Measurements from ENCODE around the gene TUBB4A. TPM values are rescaled to one million over a fixed set of nuclear protein-coding genes. Genes with fewer than 3 reads are reported as not detected.

The TUBB4A gene
- total RNA-seq, 1 donor from 2014 or later = 1.7 TPM

GRCh38 chr19:6495947-6496346 is 6.2 kb downstream of the TUBB4A start:
- no peaks in the 10 kb centered on the region for H3K4me1 ChIP-seq (ENCODE audit: insufficient read depth, low read length)
- no peak overlapping the region for H3K4me3 ChIP-seq (ENCODE audit: insufficient read depth, low read depth, low read length)
- TF ChIP-seq EZH2 (IDR thresholded peaks at IDR 0.05; ENCODE audit: insufficient read depth, low read length) (no peak), CTCF (IDR thresholded peaks at IDR 0.05; ENCODE audit: insufficient read depth, low read depth, low read length) (no peak)
- DNase-seq (ENCODE audit: low read depth) = no peak
- H3K36me3 Mint-ChIP-seq (ENCODE audit: low read depth, unreplicated experiment) = no peaks in the 10 kb centered on the region
- H3K27me3 Mint-ChIP-seq (ENCODE audit: low read depth, unreplicated experiment) = peaks cover 12% of the 10 kb centered on the region
- H3K4me2 ChIP-seq (ENCODE audit: low read length) = no peak overlapping the region
- peaks cover 8% of the 10 kb centered on the region for H3K9me3 Mint-ChIP-seq (ENCODE audit: unreplicated experiment)
- H4K20me1 ChIP-seq (ENCODE audit: insufficient read depth, low read length) = no peaks in the 10 kb centered on the region
- no peak overlapping the region for H3K9ac ChIP-seq (ENCODE audit: low read length)
- H3K4me3 Mint-ChIP-seq (ENCODE audit: unreplicated experiment) = no peak overlapping the region
- no peaks in the 10 kb centered on the region for H3K4me1 Mint-ChIP-seq (ENCODE audit: low read depth, unreplicated experiment)
- no peak overlapping the region for H3K27ac Mint-ChIP-seq (ENCODE audit: unreplicated experiment)
- H3K27me3 ChIP-seq (ENCODE audit: insufficient read depth, low read length) = peaks cover 7% of the 10 kb centered on the region
- H3K79me2 ChIP-seq (ENCODE audit: insufficient read depth, low read length) = no peaks in the 10 kb centered on the region
- FAIRE-seq = no peak
- H2AFZ ChIP-seq (ENCODE audit: low read depth, low read length) = no peak overlapping the region
- no peaks in the 10 kb centered on the region for H3K36me3 ChIP-seq (ENCODE audit: insufficient read depth, low read length)
- no peaks in the 10 kb centered on the region for H3K9me3 ChIP-seq (ENCODE audit: insufficient read depth, low read depth, low read length)
- H3K27ac ChIP-seq (ENCODE audit: low read depth, low read length) = no peak overlapping the region

DNA sequence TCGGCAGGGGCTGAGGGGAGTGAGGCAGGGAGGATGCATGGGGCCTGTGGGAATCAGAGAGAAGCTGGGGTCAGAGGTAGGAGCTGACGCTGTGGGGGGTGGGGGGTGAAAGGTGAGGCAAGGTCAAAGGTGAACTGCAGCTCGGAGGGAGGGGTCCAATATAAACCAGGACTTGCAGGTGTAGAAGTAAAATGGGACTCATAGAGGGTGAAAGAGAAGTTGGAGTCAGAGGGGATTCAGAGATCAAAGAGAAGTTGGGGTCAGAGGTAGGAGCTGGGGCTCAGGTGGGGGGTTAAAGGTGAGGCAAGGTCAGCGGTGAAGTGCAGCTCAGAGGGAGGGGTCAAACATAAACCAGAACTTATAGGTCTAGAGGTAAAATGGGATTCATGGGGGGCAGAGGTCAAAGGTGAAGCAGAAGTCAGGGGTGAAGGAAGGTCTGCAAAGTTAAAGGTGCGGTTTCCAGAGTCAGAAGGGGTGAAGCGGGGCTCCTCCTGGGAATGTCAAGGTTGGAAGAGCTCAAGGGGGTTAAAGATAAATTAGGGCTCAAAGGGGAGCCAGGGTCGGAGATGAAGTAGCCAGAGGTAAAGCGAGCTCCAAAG is 7.6 kb downstream of the TUBB4A start:
- no peak overlapping the region for H3K4me2 ChIP-seq (ENCODE audit: low read length)
- Mint-ChIP-seq H3K27ac (ENCODE audit: unreplicated experiment) (no peak overlapping the region), H3K4me1 (ENCODE audit: low read depth, unreplicated experiment) (no peaks in the 10 kb centered on the region), H3K9me3 (ENCODE audit: unreplicated experiment) (peaks cover 8% of the 10 kb centered on the region), H3K27me3 (ENCODE audit: low read depth, unreplicated experiment) (peaks cover 12% of the 10 kb centered on the region), H3K4me3 (ENCODE audit: unreplicated experiment) (no peak overlapping the region), H3K36me3 (ENCODE audit: low read depth, unreplicated experiment) (no peaks in the 10 kb centered on the region)
- TF ChIP-seq CTCF (IDR thresholded peaks at IDR 0.05; ENCODE audit: insufficient read depth, low read depth, low read length) (no peak), EZH2 (IDR thresholded peaks at IDR 0.05; ENCODE audit: insufficient read depth, low read length) (no peak)
- DNase-seq (ENCODE audit: low read depth) (no peak), FAIRE-seq (no peak)
- no peaks in the 10 kb centered on the region for H3K4me1 ChIP-seq (ENCODE audit: insufficient read depth, low read length)
- H3K9ac ChIP-seq (ENCODE audit: low read length) = no peak overlapping the region
- H3K79me2 ChIP-seq (ENCODE audit: insufficient read depth, low read length) = no peaks in the 10 kb centered on the region
- no peaks in the 10 kb centered on the region for H3K36me3 ChIP-seq (ENCODE audit: insufficient read depth, low read length)
- no peak overlapping the region for H2AFZ ChIP-seq (ENCODE audit: low read depth, low read length)
- no peaks in the 10 kb centered on the region for H3K9me3 ChIP-seq (ENCODE audit: insufficient read depth, low read depth, low read length)
- H3K27ac ChIP-seq (ENCODE audit: low read depth, low read length) = no peak overlapping the region
- H3K4me3 ChIP-seq (ENCODE audit: insufficient read depth, low read depth, low read length) = no peak overlapping the region
- no peaks in the 10 kb centered on the region for H4K20me1 ChIP-seq (ENCODE audit: insufficient read depth, low read length)
- peaks cover 2% of the 10 kb centered on the region for H3K27me3 ChIP-seq (ENCODE audit: insufficient read depth, low read length)

DNA sequence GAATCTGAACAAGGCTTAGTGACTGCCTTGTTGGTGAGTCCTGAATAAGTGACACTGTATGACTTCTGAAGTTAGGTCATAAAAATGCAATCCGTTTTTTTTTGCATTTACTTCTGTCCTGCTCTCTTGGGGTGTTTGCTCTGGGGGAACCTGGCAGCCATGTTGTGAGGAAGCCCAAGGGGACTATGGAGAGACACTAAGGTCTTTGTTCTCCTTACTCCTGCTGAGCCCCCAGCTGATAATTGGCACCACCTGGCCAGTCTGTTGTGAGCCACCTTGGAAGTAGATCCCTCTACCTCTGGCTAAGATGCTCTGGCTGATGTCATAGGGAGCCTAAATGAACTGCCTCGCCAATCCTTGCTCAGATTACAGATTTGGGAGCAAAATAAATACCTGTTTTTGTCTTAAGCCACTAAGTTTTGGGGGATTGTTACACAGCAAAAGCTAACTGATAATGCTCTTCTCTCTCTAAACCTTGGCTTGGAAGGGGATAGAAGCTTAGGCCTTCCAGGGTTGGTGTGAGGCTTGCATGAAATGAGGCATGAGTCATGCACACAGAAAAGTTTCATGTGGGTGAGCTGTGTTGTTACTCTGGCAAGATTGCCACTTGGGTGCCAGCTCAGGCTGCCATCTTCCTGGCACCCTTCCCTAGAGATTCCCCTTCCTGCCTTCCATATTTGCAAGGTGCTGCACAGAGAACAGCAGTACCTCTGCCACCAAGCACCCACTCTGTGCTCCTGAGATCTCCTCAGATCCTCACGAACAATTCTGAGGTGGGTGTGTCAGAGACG is 10.1 kb downstream of the TUBB4A start:
- FAIRE-seq = no peak
- DNase-seq (ENCODE audit: low read depth) = no peak
- H3K27me3 Mint-ChIP-seq (ENCODE audit: low read depth, unreplicated experiment) = peaks cover 11% of the 10 kb centered on the region
- no peaks in the 10 kb centered on the region for H3K79me2 ChIP-seq (ENCODE audit: insufficient read depth, low read length)
- TF ChIP-seq EZH2 (IDR thresholded peaks at IDR 0.05; ENCODE audit: insufficient read depth, low read length) (no peak), CTCF (IDR thresholded peaks at IDR 0.05; ENCODE audit: insufficient read depth, low read depth, low read length) (no peak)
- no peak overlapping the region for H3K27ac ChIP-seq (ENCODE audit: low read depth, low read length)
- H2AFZ ChIP-seq (ENCODE audit: low read depth, low read length) = no peak overlapping the region
- no peaks in the 10 kb centered on the region for H3K36me3 ChIP-seq (ENCODE audit: insufficient read depth, low read length)
- H3K36me3 Mint-ChIP-seq (ENCODE audit: low read depth, unreplicated experiment) = no peaks in the 10 kb centered on the region
- no peak overlapping the region for H3K27ac Mint-ChIP-seq (ENCODE audit: unreplicated experiment)
- H4K20me1 ChIP-seq (ENCODE audit: insufficient read depth, low read length) = no peaks in the 10 kb centered on the region
- no peak overlapping the region for H3K9ac ChIP-seq (ENCODE audit: low read length)
- no peaks in the 10 kb centered on the region for H3K27me3 ChIP-seq (ENCODE audit: insufficient read depth, low read length)
- no peaks in the 10 kb centered on the region for H3K4me1 ChIP-seq (ENCODE audit: insufficient read depth, low read length)
- H3K9me3 Mint-ChIP-seq (ENCODE audit: unreplicated experiment) = peaks cover 6% of the 10 kb centered on the region
- H3K4me3 Mint-ChIP-seq (ENCODE audit: unreplicated experiment) = no peak overlapping the region
- H3K4me1 Mint-ChIP-seq (ENCODE audit: low read depth, unreplicated experiment) = no peaks in the 10 kb centered on the region
- H3K4me2 ChIP-seq (ENCODE audit: low read length) = no peak overlapping the region
- H3K9me3 ChIP-seq (ENCODE audit: insufficient read depth, low read depth, low read length) = no peaks in the 10 kb centered on the region
- H3K4me3 ChIP-seq (ENCODE audit: insufficient read depth, low read depth, low read length) = no peak overlapping the region
